GM23248 (cell line): ENCODE measurements around the gene HOPX. TPM values are rescaled to one million over a fixed set of nuclear protein-coding genes. Genes with fewer than 3 reads are reported as not detected.
"Not testable (repeated sequence)": the region's sequence is repeated elsewhere in the genome, so short reads cannot be mapped to it uniquely, and the experiment has no call there.

Source experiments
- DNase-seq: peaks from one replicate; pipeline ENCODE4 v3.0.0-alpha.2; 2015
- H2AFZ ChIP-seq: fragments of 200-600 bp; sonication (generic); 2 replicates; pipeline ENCODE4 v1.6.1; 2016; ENCODE audit warnings: antibody characterized with exemption
- H3F3A ChIP-seq: fragments of 200-600 bp; sonication (generic); 2 replicates; pipeline ENCODE4 v1.6.1; 2016; ENCODE audit warnings: mild to moderate bottlenecking, antibody characterized with exemption, mixed run types; ENCODE audit not compliant: insufficient read depth
- H3K27ac ChIP-seq: fragments of 200-600 bp; sonication (generic); 2 replicates; pipeline ENCODE4 v1.5.1; 2016; ENCODE audit warnings: mild to moderate bottlenecking
- H3K27me3 ChIP-seq: fragments of 200-600 bp; sonication (generic); replicated peaks from 2 replicates; pipeline ENCODE4 v1.6.1; 2016; ENCODE audit warnings: mild to moderate bottlenecking; ENCODE audit not compliant: insufficient read depth
- H3K36me3 ChIP-seq: fragments of 200-600 bp; sonication (generic); 2 replicates; pipeline ENCODE4 v1.6.1; 2016; ENCODE audit warnings: low read depth, mild to moderate bottlenecking
- H3K4me1 ChIP-seq: fragments of 200-600 bp; sonication (generic); 2 replicates; pipeline ENCODE4 v1.6.1; 2016; ENCODE audit warnings: mild to moderate bottlenecking; ENCODE audit not compliant: insufficient read depth
- H3K4me2 ChIP-seq: fragments of 200-600 bp; sonication (generic); one replicate; pipeline ENCODE4 v1.6.1; 2016; ENCODE audit warnings: mild to moderate bottlenecking; ENCODE audit not compliant: unreplicated experiment
- H3K4me3 ChIP-seq: fragments of 200-600 bp; sonication (generic); 2 replicates; pipeline ENCODE4 v1.5.1; 2016; ENCODE audit warnings: mild to moderate bottlenecking
- H3K79me2 ChIP-seq: fragments of 200-600 bp; sonication (generic); 2 replicates; pipeline ENCODE4 v1.6.1; 2016; ENCODE audit warnings: mild to moderate bottlenecking; ENCODE audit not compliant: insufficient read depth
- H3K9ac ChIP-seq: fragments of 200-600 bp; sonication (generic); 2 replicates; pipeline ENCODE4 v1.6.1; 2016; ENCODE audit warnings: mild to moderate bottlenecking
- H3K9me2 ChIP-seq: fragments of 200-600 bp; sonication (generic); 2 replicates; pipeline ENCODE4 v1.6.1; 2016; ENCODE audit warnings: mixed run types, mild to moderate bottlenecking, moderate library complexity; ENCODE audit not compliant: insufficient read depth
- H3K9me3 ChIP-seq: fragments of 200-600 bp; sonication (generic); one replicate; pipeline ENCODE4 v1.6.1; 2017; ENCODE audit warnings: low read depth
- H4K20me1 ChIP-seq: fragments of 200-600 bp; sonication (generic); 2 replicates; pipeline ENCODE4 v1.6.0; 2016; ENCODE audit not compliant: insufficient read depth
- EZH2 ChIP-seq: fragments of 200-600 bp; sonication (generic); IDR thresholded peaks from 2 replicates; pipeline ENCODE4 v1.6.1; 2018; ENCODE audit warnings: antibody characterized with exemption, mild to moderate bottlenecking; ENCODE audit not compliant: insufficient read depth, poor library complexity, severe bottlenecking
- EZH2phosphoT487 ChIP-seq: fragments of 200-600 bp; sonication (generic); IDR thresholded peaks from 2 replicates; pipeline ENCODE4 v1.6.1; 2018; ENCODE audit warnings: antibody characterized with exemption, moderate library complexity, mild to moderate bottlenecking, low read depth; ENCODE audit not compliant: insufficient read depth
- WGBS, 2 experiments: methylation state at CpG; one replicate each; pipeline ENCODE4 v1.1.6; 2015 to 2017; ENCODE audit warnings: low lambda C conversion rate in 2 of 2, low coverage in 1 of 2; ENCODE audit errors: missing lambda C conversion rate in 2 of 2; 5-methylcytosine and 5-hydroxymethylcytosine counted together
- in situ Hi-C: fragments of 300-500 bp; cut with MboI; formaldehyde crosslinking; loops from 2 replicates; pipeline ENCODE4 v1.15.0; 2020
- polyA plus RNA-seq: library from polyadenylated mRNA; unstranded; fragments of >200 nt; fragmentation: Nextera tagmentation; extraction: Ambion mirVana; gene quantifications from 2 replicates; pipeline ENCODE4 v1.2.1, GENCODE V29; 2016
- total RNA-seq: library from RNA; depleted of rRNA; stranded (reverse); fragments of >200 nt; shearing (Covaris generic); gene quantifications from 2 replicates; pipeline ENCODE4 v1.2.3, GENCODE V29; 2014; rRNA removed

The HOPX gene
- not detected in 2 replicates for total RNA-seq
- not detected in 2 replicates for polyA plus RNA-seq

GRCh38 chr4:56681158-56681852 is at the start of gene HOPX:
HOPX (minus strand) TSS chr4:56681296; CDS start chr4:56657816, 23,480 bp downstream.
- H3K36me3 ChIP-seq: no peaks in the 10 kb centered on the region
- peaks cover 54% of the 10 kb centered on the region for H3K27me3 ChIP-seq
- no peak within 1 kb of the TSS for H3K27ac ChIP-seq
- no peak within 1 kb of the TSS for H3K4me2 ChIP-seq
- H3K4me1 ChIP-seq: 0 out of 2 replicates have a peak, but pooled peaks cover 2% of the 10 kb centered on the region
- WGBS, 2 experiments: 60 to 63% methylated on average over 18 of the region's 18 CpGs
- no peaks in the 10 kb centered on the region for H3K9me2 ChIP-seq
- no peak within 1 kb of the TSS for H3K4me3 ChIP-seq
- no peak for TF ChIP-seq EZH2phosphoT487
- TF ChIP-seq EZH2: no peak
- no peak within 1 kb of the TSS for H2AFZ ChIP-seq
- no peaks in the 10 kb centered on the region for H4K20me1 ChIP-seq
- no peaks in the 10 kb centered on the region for H3K9me3 ChIP-seq
- in situ Hi-C loops: no loop called here
- no peak for DNase-seq
- no peaks in the 10 kb centered on the region for H3K79me2 ChIP-seq
- no peak within 1 kb of the TSS for H3K9ac ChIP-seq
- H3F3A ChIP-seq: no peaks in the 10 kb centered on the region

- no peaks in the 10 kb centered on the region for H3K27me3 ChIP-seq
- H2AFZ ChIP-seq: no peak overlapping the region
- no peak for TF ChIP-seq EZH2phosphoT487
- no peak for TF ChIP-seq EZH2
- no peak overlapping the region for H3K4me3 ChIP-seq
- H3K9ac ChIP-seq: no peak overlapping the region
- 57 to 68% methylated on average over 5 of the region's 5 CpGs for WGBS, 2 experiments
- H3K9me3 ChIP-seq: no peaks in the 10 kb centered on the region
- in situ Hi-C loops: no loop called here
- H3K79me2 ChIP-seq: no peaks in the 10 kb centered on the region
- H3K9me2 ChIP-seq: no peaks in the 10 kb centered on the region
- no peak overlapping the region for H3K27ac ChIP-seq
- H4K20me1 ChIP-seq: no peaks in the 10 kb centered on the region
- peaks cover 4% of the 10 kb centered on the region; the same call in 1 of the 2 replicates for H3F3A ChIP-seq
- no peaks in the 10 kb centered on the region for H3K36me3 ChIP-seq
- H3K4me1 ChIP-seq: no peaks in the 10 kb centered on the region
- no peak overlapping the region for H3K4me2 ChIP-seq
- no peak for DNase-seq
Measured at GRCh38 chr4:56730097-56730496, 49.0 kb upstream of the HOPX start.

- peaks cover 4% of the 10 kb centered on the region; the same call in 1 of the 2 replicates for H3F3A ChIP-seq
- in situ Hi-C loops: no loop called here
- no peaks in the 10 kb centered on the region for H4K20me1 ChIP-seq
- H3K4me2 ChIP-seq: no peak overlapping the region
- H3K4me3 ChIP-seq: no peak overlapping the region
- no peak overlapping the region for H2AFZ ChIP-seq
- no peaks in the 10 kb centered on the region for H3K9me2 ChIP-seq
- H3K4me1 ChIP-seq: no peaks in the 10 kb centered on the region
- WGBS, 2 experiments: 6 to 8% methylated on average over 4 of the region's 4 CpGs
- H3K9ac ChIP-seq: no peak overlapping the region
- H3K27ac ChIP-seq: no peak overlapping the region
- peak; percentile 83 for DNase-seq
- no peaks in the 10 kb centered on the region for H3K79me2 ChIP-seq
- no peaks in the 10 kb centered on the region for H3K9me3 ChIP-seq
- H3K27me3 ChIP-seq: no peaks in the 10 kb centered on the region
- no peaks in the 10 kb centered on the region for H3K36me3 ChIP-seq
- TF ChIP-seq EZH2phosphoT487 (no peak), EZH2 (no peak)
Measured at GRCh38 chr4:56728512-56728911, 47.4 kb upstream of the HOPX start.

- no peak for DNase-seq
- no peak overlapping the region for H2AFZ ChIP-seq
Measured at GRCh38 chr4:56727150-56727549, 46.1 kb upstream of the HOPX start.

GRCh38 chr4:56726593-56726992 is 45.5 kb upstream of the HOPX start:
- H3K9me3 ChIP-seq, H3K27ac ChIP-seq, H3K9me2 ChIP-seq, H3K9ac ChIP-seq, H3F3A ChIP-seq, H3K4me3 ChIP-seq, H2AFZ ChIP-seq, in situ Hi-C loops, H4K20me1 ChIP-seq, H3K36me3 ChIP-seq, DNase-seq, H3K4me1 ChIP-seq, H3K27me3 ChIP-seq, H3K79me2 ChIP-seq, H3K4me2 ChIP-seq: not testable (repeated sequence)
- WGBS, 2 experiments: 30 to 58% methylated on average over 1 of the region's 1 CpG

More at GRCh38 chr4:56727150-56727549, 46.1 kb upstream of the HOPX start:
- Histone ChIP-seq H3K27ac (no peak overlapping the region), H3K4me3 (no peak overlapping the region), H3K36me3 (no peaks in the 10 kb centered on the region), H3K9ac (no peak overlapping the region), H3K27me3 (no peaks in the 10 kb centered on the region), H4K20me1 (no peaks in the 10 kb centered on the region), H3K9me2 (no peaks in the 10 kb centered on the region), H3K4me2 (no peak overlapping the region), H3K4me1 (no peaks in the 10 kb centered on the region), H3K9me3 (no peaks in the 10 kb centered on the region), H3F3A (peaks cover 4% of the 10 kb centered on the region; the same call in 1 of the 2 replicates), H3K79me2 (no peaks in the 10 kb centered on the region)
- no peak for TF ChIP-seq EZH2phosphoT487
- no peak for TF ChIP-seq EZH2
- in situ Hi-C loops: no loop called here
- 61 to 65% methylated on average over 4 of the region's 4 CpGs for WGBS, 2 experiments
